HG03565 (cell line): ENCODE measurements around the gene BMF.

Experiments
- ATAC-seq: cut with Tn5 transposase; IDR thresholded peaks from one replicate; pipeline ENCODE4 v1.9.1; 2021; ENCODE audit warnings: mild to moderate bottlenecking, moderate library complexity; ENCODE audit not compliant: unreplicated experiment

Gene BMF

DNA sequence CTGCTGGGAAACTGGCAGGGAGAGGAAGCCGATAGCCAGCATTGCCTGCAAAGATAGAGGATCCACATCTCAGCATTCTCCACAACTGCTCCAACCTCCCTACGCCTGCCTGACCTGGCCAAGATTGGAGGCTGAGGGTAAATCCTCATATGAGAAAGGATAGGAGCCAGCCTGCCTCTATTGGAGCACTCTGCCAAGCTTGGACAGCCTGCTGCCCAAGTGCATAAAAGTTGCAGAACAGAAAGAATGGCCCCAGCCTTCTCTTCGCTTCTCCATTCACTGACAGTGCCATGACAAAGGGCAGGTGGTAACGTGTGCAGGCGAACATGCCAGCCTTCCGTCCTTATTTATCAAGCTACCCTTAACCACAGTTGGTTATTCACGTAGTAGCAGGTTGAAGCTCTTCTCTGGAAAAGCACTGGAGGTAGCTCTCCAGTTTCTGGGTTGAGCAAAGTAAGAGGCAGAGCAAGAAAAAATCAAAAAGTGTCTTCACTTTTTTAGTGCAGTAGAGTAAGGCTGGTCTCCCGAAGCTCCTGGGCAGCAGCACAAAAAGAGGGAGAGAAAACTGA is 4.3 kb downstream of the BMF start:
- ATAC-seq = no peak

DNA sequence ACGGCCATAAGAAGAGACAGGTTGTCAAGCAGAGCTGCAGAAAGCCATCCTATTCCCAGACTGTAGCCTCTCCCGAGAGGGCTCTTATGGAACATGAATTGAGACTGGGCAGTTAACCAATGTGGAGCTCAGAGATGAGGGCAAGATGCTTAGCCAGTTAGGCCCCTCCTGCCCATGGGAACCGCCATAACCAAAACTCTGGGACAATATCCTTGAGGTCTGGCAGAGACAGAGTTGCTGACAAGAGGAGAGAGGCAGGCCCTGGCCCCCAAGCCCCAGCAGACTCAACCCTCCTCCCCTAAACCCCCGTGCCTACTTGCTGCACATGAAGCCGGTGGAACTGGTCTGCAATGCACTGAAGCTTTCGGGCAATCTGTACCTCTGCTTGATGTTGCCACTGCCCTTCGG is 4.8 kb downstream of the BMF start:
- ATAC-seq = no peak

DNA sequence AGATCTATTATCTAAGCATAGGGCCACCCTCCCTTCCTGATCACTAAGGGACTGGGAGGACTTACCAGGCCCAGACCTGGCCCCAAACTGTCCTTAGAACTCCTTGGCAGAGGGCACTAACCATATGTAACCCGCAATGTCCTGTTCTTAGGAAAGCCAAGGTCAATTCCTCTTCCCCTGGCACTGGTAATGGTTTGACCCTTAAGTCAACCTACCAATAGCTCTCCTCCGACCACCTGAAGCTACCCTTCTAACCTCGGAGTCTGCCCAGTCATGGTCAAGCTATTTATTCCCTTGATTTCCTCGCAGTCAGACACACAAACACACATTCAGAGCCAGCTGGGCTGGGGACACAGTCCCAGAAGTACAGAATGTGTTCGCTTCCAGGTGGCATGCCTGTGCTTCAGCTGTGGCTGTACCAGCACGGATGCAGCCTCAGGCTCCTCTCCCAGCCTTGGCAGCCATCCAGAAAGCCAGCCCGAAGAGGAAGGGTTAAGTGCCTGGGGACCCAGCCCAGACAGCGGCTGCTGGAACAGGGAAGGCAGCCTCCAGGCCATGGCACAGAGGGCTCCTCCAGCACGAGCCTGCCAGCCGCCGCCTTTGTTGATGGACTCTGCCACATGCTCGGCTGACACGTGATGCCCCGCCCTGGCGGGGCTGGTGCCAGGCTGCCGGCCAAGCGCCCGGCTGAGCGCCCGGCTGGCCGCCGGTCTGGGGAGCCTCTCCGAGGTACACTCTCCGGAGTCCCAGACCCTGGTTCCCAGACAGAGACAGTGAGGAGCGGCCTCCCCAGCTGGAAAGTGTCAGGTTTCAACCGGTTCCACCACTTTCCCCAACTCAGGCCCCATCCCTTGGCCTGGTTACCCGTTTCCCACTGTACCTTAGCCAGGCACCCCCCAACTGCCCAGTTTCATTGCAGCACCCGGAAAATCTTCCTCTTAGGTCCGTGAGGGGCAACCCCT is 5.5 kb downstream of the BMF start:
- ATAC-seq = no peak

- no peak for ATAC-seq
These were observed 7.5 kb downstream of the BMF start for GRCh38 chr15:40100947-40101905.

GRCh38 chr15:40100123-40100946 is 8.3 kb downstream of the BMF start:
- ATAC-seq = no peak

DNA sequence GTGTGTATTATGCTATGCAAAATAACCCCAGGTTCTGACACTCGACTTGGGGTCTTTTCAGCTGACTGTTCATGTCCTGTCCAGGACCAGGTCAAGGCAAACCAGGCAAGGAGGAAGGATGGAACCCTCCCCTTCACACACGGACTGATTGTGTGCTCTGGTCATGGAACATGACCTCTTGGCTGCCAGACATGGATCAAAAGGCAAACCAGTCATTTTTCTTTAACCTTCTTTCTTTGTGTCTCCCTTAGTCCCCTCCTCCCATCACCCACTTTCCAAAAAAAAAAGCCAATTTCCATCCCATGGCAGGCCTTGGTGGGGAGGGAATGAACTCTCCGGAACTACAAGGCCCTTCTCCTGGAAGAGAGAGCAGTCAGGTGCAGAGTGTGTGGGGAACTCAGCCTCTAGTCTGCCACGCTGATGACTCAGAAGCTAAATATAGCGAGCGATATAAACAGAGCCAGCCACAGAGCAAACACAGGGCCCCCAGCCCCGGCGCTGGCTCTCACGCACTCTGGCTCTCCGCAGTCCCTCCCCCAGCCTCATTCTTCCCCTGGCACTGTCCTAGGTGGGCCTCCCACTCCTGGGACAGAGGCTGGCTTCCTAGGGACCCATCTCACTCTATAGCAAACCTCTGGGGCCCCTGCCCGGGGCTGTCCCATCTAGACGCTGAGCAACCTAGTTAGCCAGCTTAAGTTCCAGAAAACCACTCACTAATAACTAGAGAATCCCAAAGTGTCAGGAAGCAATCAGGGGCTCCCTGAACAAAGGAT is 10.0 kb downstream of the BMF start:
- peak; percentile 73 for ATAC-seq

DNA sequence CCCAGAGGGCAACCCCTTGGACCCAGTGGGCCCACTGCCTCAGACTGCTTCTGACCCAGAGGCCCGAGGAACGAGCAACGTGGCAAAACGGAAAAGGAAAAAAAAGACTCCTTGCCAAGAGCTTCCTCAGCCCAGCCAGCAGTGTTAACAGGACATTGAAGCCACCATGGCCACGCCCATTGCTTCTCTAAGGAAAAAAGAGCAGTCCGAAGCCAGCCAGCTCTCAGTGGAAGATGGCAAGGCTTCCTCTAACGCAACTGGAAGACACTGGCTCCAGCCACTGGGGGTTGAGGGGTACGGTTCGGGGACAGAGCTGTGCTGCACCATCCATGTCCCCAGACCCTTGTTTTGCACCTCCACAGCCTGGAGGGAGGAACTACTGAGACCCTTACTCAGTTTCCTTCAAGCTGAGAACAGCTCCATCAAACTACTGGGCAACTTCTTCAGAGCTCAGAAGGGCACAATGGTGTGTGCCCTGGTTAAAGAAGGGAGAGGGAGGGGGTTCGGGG is 10.7 kb downstream of the BMF start:
- ATAC-seq = no peak

DNA sequence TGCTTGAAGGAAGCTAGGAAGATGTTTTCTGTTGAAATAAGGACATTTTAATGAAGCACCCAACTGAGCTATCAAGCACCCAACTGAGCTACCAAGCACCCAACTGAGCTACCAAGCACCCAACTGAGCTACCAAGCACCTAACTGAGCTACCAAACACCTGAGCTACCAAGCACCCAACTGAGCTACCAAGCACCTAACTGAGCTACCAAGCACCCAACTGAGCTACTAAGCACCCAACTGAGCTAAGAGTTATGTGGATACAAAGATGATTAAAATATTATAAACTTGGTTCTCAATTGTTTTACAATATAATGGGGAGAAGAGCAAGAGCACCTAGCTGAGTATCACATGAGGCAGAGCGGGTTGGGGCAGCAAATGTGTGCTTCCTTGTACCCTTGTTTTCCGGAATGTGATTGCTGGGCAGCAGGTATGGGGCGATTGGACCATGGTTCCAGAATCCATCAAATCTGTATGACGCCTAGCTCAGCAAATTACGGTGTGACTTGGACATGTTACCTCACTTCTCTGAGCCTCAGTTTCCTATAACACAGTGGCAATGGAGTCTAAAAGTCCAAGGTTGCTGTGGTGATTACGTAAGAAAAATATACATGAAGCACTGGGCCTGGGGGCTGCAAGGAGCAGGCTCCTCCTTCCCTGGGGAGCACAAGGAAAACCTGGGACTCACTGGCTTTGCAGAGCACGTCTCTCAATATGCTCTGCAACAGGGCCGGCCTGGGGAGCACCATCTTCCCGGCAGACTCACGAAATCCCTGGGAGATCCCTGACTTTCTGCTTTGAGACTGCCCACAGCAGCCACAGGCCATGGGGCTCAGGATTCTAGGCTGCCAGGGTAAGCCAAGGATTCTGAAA is 11.3 kb downstream of the BMF start:
- no peak for ATAC-seq

DNA sequence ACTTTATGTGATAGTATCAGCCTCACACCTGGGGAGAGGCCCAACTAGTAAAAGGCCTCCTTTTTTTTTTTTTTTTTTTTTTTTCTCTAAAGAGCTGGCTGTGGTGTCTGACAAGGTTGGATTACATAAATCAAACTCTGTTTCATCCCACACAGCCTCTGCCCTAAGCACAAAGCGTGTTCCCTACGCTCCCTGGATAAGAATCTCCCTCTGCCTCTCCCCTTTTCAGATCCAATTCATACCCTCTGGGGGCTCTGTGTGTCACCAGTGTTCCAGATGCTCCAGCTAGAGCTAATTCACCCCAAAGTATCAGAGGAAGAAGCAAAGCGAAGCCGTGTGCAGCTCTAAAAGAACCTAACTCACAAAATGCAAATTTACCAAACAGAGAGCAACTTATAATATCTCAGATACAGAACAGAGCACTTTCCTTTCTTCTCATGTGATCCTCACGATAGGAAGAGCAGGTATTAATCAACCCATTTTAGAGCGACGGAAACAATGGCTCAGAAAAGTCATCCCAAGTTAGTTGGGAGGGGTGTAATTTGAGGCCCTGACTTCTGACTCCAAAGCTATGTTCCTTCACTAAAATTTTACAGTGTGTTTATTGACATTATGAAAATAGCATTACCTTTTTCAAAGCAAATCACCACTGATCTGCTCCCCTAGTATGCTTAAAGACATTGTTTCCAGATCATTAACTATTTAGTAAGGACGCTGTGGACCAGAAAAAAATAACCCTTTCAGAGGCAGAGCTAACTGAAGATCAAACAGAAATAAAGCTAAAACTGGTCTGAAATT is 12.4 kb downstream of the BMF start:
- no peak for ATAC-seq

DNA sequence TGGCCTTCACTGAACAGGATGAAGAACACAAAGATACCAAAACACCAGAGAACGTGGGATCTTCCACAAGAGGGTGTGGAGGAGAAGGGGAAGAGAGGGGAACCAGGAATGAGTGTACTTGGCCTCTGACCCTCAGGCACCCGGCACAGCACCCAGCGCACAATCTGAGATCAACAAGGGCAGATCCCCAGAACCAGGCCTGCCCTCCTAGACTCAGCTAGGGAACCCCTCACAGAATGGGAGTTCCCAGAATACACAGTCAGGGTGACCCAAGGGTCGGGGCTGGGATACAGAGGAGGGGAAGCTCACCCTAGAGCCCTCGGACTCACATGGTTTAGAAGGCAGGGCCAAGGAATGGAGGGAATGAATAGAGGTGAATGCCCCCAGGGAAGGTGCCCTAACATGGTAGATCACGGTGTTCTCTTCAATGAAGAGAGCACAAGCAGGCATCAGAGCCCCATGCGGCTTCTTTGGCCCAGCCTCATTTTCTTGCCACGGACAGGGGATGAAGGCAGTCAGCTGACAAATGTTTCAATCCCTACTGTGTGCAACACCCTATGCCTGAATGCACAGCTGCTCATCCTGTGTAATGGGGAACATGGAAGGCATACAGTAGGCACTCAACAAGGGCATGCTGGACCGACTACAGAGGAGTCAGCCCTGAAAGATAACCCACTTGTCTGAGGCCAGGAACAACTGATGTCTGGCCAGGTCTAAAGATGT is 13.1 kb downstream of the BMF start:
- no peak for ATAC-seq

GRCh38 chr15:40094156-40094555 is 14.5 kb downstream of the BMF start:
- no peak for ATAC-seq

- ATAC-seq = no peak
These were observed 15.5 kb downstream of the BMF start for GRCh38 chr15:40092979-40093869.

DNA sequence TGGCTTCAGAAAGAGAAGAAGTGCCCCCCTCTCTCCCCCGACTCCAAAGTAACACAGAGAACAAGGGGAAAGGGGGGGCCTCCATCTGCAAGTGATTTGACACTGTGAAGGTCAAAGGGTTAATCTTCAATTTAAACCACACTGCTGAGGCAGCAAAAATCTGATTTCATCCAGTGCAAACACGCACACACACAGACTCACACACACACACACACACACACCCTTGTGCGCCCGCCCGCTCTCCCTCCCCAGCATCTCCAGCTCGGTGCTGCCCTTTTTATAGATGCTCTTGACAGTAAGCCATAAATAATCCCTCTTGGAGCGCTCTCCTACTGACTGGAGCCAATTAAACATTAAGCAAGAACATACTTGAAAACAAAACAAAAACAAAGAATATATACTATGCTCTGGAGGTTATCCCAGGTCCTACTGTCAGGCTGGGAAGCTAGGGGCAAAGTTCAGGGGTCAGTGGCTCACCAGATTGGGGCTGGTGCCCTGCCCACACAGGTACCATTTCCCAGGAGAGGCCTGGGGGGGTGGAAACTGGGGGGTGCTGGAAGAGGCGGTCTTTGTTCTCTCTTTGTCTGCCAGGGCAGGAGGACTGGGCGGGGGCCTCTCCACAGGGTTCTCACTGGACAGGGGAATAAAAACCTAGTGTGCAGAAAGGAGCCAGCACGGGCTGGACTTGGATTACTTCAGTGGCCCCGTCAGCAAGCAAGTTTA is 16.3 kb downstream of the BMF start:
- ATAC-seq = no peak

DNA sequence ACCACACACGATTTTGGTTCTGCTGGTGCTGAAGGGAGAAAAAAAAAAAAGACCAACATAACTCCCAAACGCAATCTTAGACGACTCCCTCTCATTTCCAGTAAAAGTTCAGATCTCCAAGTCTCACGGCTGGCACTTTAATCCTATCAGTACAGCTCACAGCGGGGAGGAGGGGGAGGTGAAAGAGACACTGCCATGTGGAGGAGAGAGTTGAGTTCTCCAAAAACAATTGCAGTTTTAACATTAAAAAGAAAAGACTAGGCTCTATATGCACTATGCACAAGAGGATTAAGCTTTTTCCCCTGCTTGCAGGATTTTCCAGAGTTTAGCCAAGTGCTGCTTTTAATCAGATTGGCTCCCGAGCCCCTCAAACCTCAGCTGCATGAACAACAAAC is 16.8 kb downstream of the BMF start:
- ATAC-seq = no peak

GRCh38 chr15:40090774-40091455 is 17.8 kb downstream of the BMF start:
- ATAC-seq = no peak
